ENCODE data around the gene ATP9B.

DNA sequence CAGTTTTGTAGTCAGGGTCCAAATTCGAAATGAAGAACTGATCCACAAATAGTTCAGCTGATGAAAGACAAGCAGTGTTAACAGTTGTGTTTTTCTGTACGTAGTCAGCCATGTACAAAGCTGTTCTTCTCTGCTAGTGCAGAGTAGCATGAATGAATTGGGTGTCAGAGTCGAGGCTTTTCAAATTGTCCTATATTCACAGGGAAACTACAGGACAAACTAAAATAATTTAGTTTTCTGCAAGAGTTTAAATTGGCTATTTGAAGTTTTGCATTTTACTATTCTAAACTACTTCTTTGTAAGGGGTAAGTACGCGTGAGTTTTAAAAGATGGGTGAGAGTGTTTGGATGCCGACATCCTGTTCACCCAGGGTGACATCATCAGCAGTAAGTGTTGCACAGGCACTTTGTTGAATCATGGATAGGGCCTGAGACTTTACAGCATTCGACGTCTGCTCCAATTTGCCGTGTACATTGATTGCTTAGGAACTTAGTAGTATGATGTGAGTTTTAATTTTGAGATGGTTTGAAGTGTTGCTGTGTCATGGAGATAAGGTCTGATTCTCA, 179.4 kb downstream of the ATP9B start:
- TF ChIP-seq, protein P1, sequence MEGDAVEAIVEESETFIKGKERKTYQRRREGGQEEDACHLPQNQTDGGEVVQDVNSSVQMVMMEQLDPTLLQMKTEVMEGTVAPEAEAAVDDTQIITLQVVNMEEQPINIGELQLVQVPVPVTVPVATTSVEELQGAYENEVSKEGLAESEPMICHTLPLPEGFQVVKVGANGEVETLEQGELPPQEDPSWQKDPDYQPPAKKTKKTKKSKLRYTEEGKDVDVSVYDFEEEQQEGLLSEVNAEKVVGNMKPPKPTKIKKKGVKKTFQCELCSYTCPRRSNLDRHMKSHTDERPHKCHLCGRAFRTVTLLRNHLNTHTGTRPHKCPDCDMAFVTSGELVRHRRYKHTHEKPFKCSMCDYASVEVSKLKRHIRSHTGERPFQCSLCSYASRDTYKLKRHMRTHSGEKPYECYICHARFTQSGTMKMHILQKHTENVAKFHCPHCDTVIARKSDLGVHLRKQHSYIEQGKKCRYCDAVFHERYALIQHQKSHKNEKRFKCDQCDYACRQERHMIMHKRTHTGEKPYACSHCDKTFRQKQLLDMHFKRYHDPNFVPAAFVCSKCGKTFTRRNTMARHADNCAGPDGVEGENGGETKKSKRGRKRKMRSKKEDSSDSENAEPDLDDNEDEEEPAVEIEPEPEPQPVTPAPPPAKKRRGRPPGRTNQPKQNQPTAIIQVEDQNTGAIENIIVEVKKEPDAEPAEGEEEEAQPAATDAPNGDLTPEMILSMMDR (IDR thresholded peaks at IDR 0.05), result no peak
- TF ChIP-seq POLR2A (IDR thresholded peaks at IDR 0.05), result no peak

Measured in ovary (tissue), 3 donors.